Measurements from ENCODE around the gene MAP1LC3B2. TPM values are rescaled to one million over a fixed set of nuclear protein-coding genes. Genes with fewer than 3 reads are reported as not detected.

Gene MAP1LC3B2
- total RNA-seq, 1 experiment from 2014 or later, result 1.9 TPM

GRCh38 chr12:116614194-116614915, 55.2 kb downstream of the MAP1LC3B2 start:
- intact Hi-C loops (cut with micrococcal nuclease; ENCODE audit: unreplicated experiment) (no loop called here), in situ Hi-C loops (cut with HindIII; ENCODE audit: low pct_unique_long_range_greater_than_20kb, low sequenced_read_pairs) (no loop called here)
- H3K9me3 ChIP-seq (ENCODE audit: control insufficient read depth, insufficient read depth, low read depth, low read length), result no peaks in the 10 kb centered on the region
- ChIA-PET CTCF (no interaction called here), POLR2A (no interaction called here)
- no peak overlapping the region for H3K27ac ChIP-seq (ENCODE audit: low read length)
- DNase-seq (ENCODE audit: low read depth, low spot score), result no peak
- BruUV-seq (replicated peaks), result no TSS peak
- no peak for ATAC-seq
- H3K36me3 ChIP-seq (ENCODE audit: control insufficient read depth, insufficient read depth, low read length), result no peaks in the 10 kb centered on the region
- no peak overlapping the region for H3K4me3 ChIP-seq (ENCODE audit: low read depth in 2 of 2, low read length in 2 of 2)
- TF ChIP-seq CTCF (IDR thresholded peaks at IDR 0.05), result no peak
- no peaks in the 10 kb centered on the region for H3K27me3 ChIP-seq (ENCODE audit: control insufficient read depth, insufficient read depth, low read length)
- peaks cover 5% of the 10 kb centered on the region for H3K4me1 ChIP-seq (ENCODE audit: control insufficient read depth, insufficient read depth, low read length)

- in situ Hi-C loops (cut with HindIII; ENCODE audit: low pct_unique_long_range_greater_than_20kb, low sequenced_read_pairs) (no loop called here), intact Hi-C loops (cut with micrococcal nuclease; ENCODE audit: unreplicated experiment) (no loop called here)
- BruUV-seq (replicated peaks), result no TSS peak
- POLR2A ChIA-PET, result interaction anchor here (0.7 kb wide), 1 partner anchor 35 kb away, joined by 4 read pairs; no protein-coding TSS in a partner anchor
- Histone ChIP-seq H3K9me3 (ENCODE audit: control insufficient read depth, insufficient read depth, low read depth, low read length) (no peaks in the 10 kb centered on the region), H3K27ac (ENCODE audit: low read length) (no peak overlapping the region), H3K27me3 (ENCODE audit: control insufficient read depth, insufficient read depth, low read length) (no peaks in the 10 kb centered on the region), H3K4me1 (ENCODE audit: control insufficient read depth, insufficient read depth, low read length) (peaks cover 8% of the 10 kb centered on the region), H3K4me3 (ENCODE audit: low read depth in 2 of 2, low read length in 2 of 2) (no peak overlapping the region), H3K36me3 (ENCODE audit: control insufficient read depth, insufficient read depth, low read length) (no peaks in the 10 kb centered on the region)
- CTCF ChIA-PET, result no interaction called here
- ATAC-seq (no peak), DNase-seq (ENCODE audit: low read depth, low spot score) (no peak)
- TF ChIP-seq POLR2AphosphoS5 (IDR thresholded peaks at IDR 0.05; ENCODE audit: low read depth, low read length) (no peak), TCF7L2 (IDR thresholded peaks at IDR 0.05; ENCODE audit: low read depth, low read length) (no peak)
Observed at GRCh38 chr12:116615141-116615861, 56.1 kb downstream of the MAP1LC3B2 start.

- TF ChIP-seq POLR2AphosphoS5 (IDR thresholded peaks at IDR 0.05; ENCODE audit: low read depth, low read length) (no peak), CTCF (IDR thresholded peaks at IDR 0.05) (no peak), REST (IDR thresholded peaks at IDR 0.05; ENCODE audit: insufficient read depth in 1 of 2, low read depth in 2 of 2, low read length in 1 of 2) (no peak), TCF7L2 (IDR thresholded peaks at IDR 0.05; ENCODE audit: low read depth, low read length) (no peak), SIN3A (IDR thresholded peaks at IDR 0.05; ENCODE audit: borderline replicate concordance, insufficient read depth, low read depth, low read length) (no peak)
- BruUV-seq (replicated peaks), result no TSS peak
- Histone ChIP-seq H3K27ac (ENCODE audit: low read length) (no peak overlapping the region), H3K36me3 (ENCODE audit: control insufficient read depth, insufficient read depth, low read length) (no peaks in the 10 kb centered on the region), H3K27me3 (ENCODE audit: control insufficient read depth, insufficient read depth, low read length) (no peaks in the 10 kb centered on the region), H3K4me3 (ENCODE audit: low read depth in 2 of 2, low read length in 2 of 2) (no peak overlapping the region), H3K9me3 (ENCODE audit: control insufficient read depth, insufficient read depth, low read depth, low read length) (no peaks in the 10 kb centered on the region), H3K4me1 (ENCODE audit: control insufficient read depth, insufficient read depth, low read length) (peaks cover 13% of the 10 kb centered on the region)
- DNase-seq (ENCODE audit: low read depth, low spot score) (no peak), ATAC-seq (no peak)
- in situ Hi-C loops (cut with HindIII; ENCODE audit: low pct_unique_long_range_greater_than_20kb, low sequenced_read_pairs) (no loop called here), intact Hi-C loops (cut with micrococcal nuclease; ENCODE audit: unreplicated experiment) (no loop called here)
- CTCF ChIA-PET, result no interaction called here
- POLR2A ChIA-PET, result no interaction called here
Observed at GRCh38 chr12:116616536-116617248, 57.5 kb downstream of the MAP1LC3B2 start.
